Thyroid gland (tissue), 4 donors: ENCODE data around the gene BEND7. TPM values are rescaled to one million over a fixed set of nuclear protein-coding genes. Genes with fewer than 3 reads are reported as not detected.

Experiments
- DNase-seq, 2 donors: peaks; one replicate each; pipeline ENCODE4 v3.0.0-alpha.2; 2019
- H3K27ac ChIP-seq, 3 donors: fragments of 200-600 bp; sonication (generic); 1 replicate in 2 of 3; 2 replicates in 1 of 3; pipeline ENCODE4 v1.5.1; 2016 to 2019; ENCODE audit warnings: mild to moderate bottlenecking in 1 of 3, moderate library complexity in 1 of 3
- H3K27me3 ChIP-seq: fragments of 200-600 bp; sonication (generic); one replicate; pipeline ENCODE4 v1.5.1; 2019
- H3K36me3 ChIP-seq, 2 donors: fragments of 200-600 bp; sonication (generic); one replicate each; pipeline ENCODE4 v1.5.1; 2016 to 2019
- H3K4me1 ChIP-seq, 2 donors: fragments of 200-600 bp; sonication (generic); one replicate each; pipeline ENCODE4 v1.5.1; 2017 to 2019
- H3K4me3 ChIP-seq, 3 donors: fragments of 200-600 bp; sonication (generic); replicated peaks in 1 of 3; 1 replicate in 2 of 3; 2 replicates in 1 of 3; pipeline ENCODE4 v1.5.1; 2016; ENCODE audit warnings: mild to moderate bottlenecking in 1 of 3
- H3K9me3 ChIP-seq: fragments of 200-600 bp; sonication (generic); one replicate; pipeline ENCODE4 v1.5.1; 2017
- CTCF ChIP-seq, 6 experiments: fragments of 200-600 bp in 3 of 6; fragments of 450-650 bp in 3 of 6; sonication (generic) in 3 of 6; IDR thresholded peaks; one replicate each; pipeline ENCODE4 v1.5.1; 2016 to 2019; ENCODE audit warnings: antibody characterized with exemption in 6 of 6, mild to moderate bottlenecking in 2 of 6, inconsistent platforms in 1 of 6, moderate library complexity in 1 of 6
- POLR2A ChIP-seq, 2 donors: fragments of 450-650 bp; IDR thresholded peaks; one replicate each; pipeline ENCODE4 v1.6.1; 2017; ENCODE audit warnings: antibody characterized with exemption in 2 of 2, mild to moderate bottlenecking in 2 of 2, moderate library complexity in 1 of 2
- WGBS, 2 donors: methylation state at CpG; one replicate each; pipeline ENCODE4 v1.1.5; 2017; 5-methylcytosine and 5-hydroxymethylcytosine counted together
- intact Hi-C: fragments of 100-400 bp; cut with DNase I; formaldehyde crosslinking; loops from one replicate; pipeline ENCODE4 v1.15.1; 2023
- total RNA-seq, 4 donors: library from RNA; depleted of rRNA; stranded (reverse); fragments of >200 nt; gene quantifications; one replicate each; pipeline ENCODE4 v1.2.3, GENCODE V29; 2016

The BEND7 gene
- total RNA-seq, 4 donors from 2014 or later: 51.3 to 106 (median 84.3) TPM

- no peak overlapping the region for H3K27ac ChIP-seq
- no peaks in the 10 kb centered on the region for H3K36me3 ChIP-seq
- H3K27me3 ChIP-seq: no peaks in the 10 kb centered on the region
- no peak for DNase-seq
- WGBS, 2 donors: 93 to 95% methylated on average over 5 of the region's 5 CpGs
- intact Hi-C loops: no loop called here
- H3K4me3 ChIP-seq: no peak overlapping the region
- TF ChIP-seq CTCF (IDR thresholded peaks at IDR 0.05) (no peak), POLR2A (IDR thresholded peaks at IDR 0.05) (no peak)
- no peaks in the 10 kb centered on the region for H3K4me1 ChIP-seq
- H3K9me3 ChIP-seq: no peaks in the 10 kb centered on the region
Observed at GRCh38 chr10:13515467-13515866, 13.3 kb downstream of the BEND7 start.

DNA sequence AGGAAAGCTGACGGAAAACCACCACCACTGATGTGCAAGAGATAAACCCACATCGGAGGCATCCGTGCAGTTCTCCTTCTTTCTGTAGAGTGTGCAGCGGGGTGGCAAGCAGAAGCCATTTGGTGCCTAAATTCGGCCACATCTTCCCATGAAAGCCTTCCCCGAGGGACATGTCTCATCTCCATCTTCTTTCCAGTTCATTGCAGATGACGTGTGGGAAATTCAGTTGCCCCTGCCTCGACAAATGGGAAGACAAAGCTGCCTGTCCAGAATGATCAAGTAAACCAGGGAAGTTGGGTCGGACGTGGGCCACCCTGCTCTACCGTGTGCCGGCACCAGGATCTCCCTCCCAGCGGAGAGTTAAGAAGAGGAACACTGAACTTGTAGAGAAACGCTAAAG is 14.5 kb downstream of the BEND7 start:
- intact Hi-C loops: no loop called here
- H3K4me1 ChIP-seq: no peaks in the 10 kb centered on the region
- H3K9me3 ChIP-seq: no peaks in the 10 kb centered on the region
- H3K36me3 ChIP-seq: no peaks in the 10 kb centered on the region
- no peaks in the 10 kb centered on the region for H3K27me3 ChIP-seq
- no peak for DNase-seq
- no peak overlapping the region for H3K27ac ChIP-seq
- TF ChIP-seq POLR2A (IDR thresholded peaks at IDR 0.05) (no peak), CTCF (IDR thresholded peaks at IDR 0.05) (no peak)
- 90 to 97% methylated on average over 14 of the region's 14 CpGs for WGBS, 2 donors
- H3K4me3 ChIP-seq: no peak overlapping the region

GRCh38 chr10:13512564-13512963 is 16.2 kb downstream of the BEND7 start:
- no peak for DNase-seq
- H3K9me3 ChIP-seq: no peaks in the 10 kb centered on the region
- H3K4me3 ChIP-seq: no peak overlapping the region
- intact Hi-C loops: no loop called here
- no peak for TF ChIP-seq CTCF (IDR thresholded peaks at IDR 0.05)
- TF ChIP-seq POLR2A (IDR thresholded peaks at IDR 0.05): no peak
- no peak overlapping the region for H3K27ac ChIP-seq
- H3K36me3 ChIP-seq: no peaks in the 10 kb centered on the region
- no peaks in the 10 kb centered on the region for H3K4me1 ChIP-seq
- no peaks in the 10 kb centered on the region for H3K27me3 ChIP-seq
- WGBS, 2 donors: 42 to 45% methylated on average over 2 of the region's 2 CpGs

- no peak for DNase-seq
- H3K9me3 ChIP-seq: no peaks in the 10 kb centered on the region
- H3K36me3 ChIP-seq: no peaks in the 10 kb centered on the region
- H3K27ac ChIP-seq: no peak overlapping the region
- intact Hi-C loops: no loop called here
- H3K27me3 ChIP-seq: no peaks in the 10 kb centered on the region
- no peak for TF ChIP-seq CTCF (IDR thresholded peaks at IDR 0.05)
- no peak for TF ChIP-seq POLR2A (IDR thresholded peaks at IDR 0.05)
- no peak overlapping the region for H3K4me3 ChIP-seq
- no peaks in the 10 kb centered on the region for H3K4me1 ChIP-seq
- WGBS, 2 donors: 90 to 92% methylated on average over 5 of the region's 5 CpGs
Observed at GRCh38 chr10:13511409-13511808, 17.4 kb downstream of the BEND7 start.

GRCh38 chr10:13505052-13505680 is 23.6 kb downstream of the BEND7 start:
- H3K27ac ChIP-seq: no peak overlapping the region
- WGBS, 2 donors: 88 to 91% methylated on average over 11 to 12 of the region's 12 CpGs

More at GRCh38 chr10:13505052-13505680, 23.6 kb downstream of the BEND7 start:
- TF ChIP-seq POLR2A (IDR thresholded peaks at IDR 0.05) (no peak), CTCF (IDR thresholded peaks at IDR 0.05) (no peak)
- no peaks in the 10 kb centered on the region for H3K36me3 ChIP-seq
- no peaks in the 10 kb centered on the region for H3K4me1 ChIP-seq
- H3K27me3 ChIP-seq: no peaks in the 10 kb centered on the region
- no peaks in the 10 kb centered on the region for H3K9me3 ChIP-seq
- no peak for DNase-seq
- no peak overlapping the region for H3K4me3 ChIP-seq
- intact Hi-C loops: no loop called here
